Panc1 (cell line): ENCODE measurements around the gene DLG2. TPM values are rescaled to one million over a fixed set of nuclear protein-coding genes. Genes with fewer than 3 reads are reported as not detected.

Source experiments
- ATAC-seq: fragments of 200-7000 bp; cut with Tn5 transposase; 2 replicates; pipeline ENCODE4 v1.9.1; 2020; ENCODE audit warnings: mild to moderate bottlenecking, moderate library complexity
- BruUV-seq: library from RNA; stranded (reverse); fragments of 400-500 nt; replicated peaks from 2 replicates; lab custom pipeline; 2021; lab: Mats Ljungman, UMichigan
- CTCF ChIA-PET: fragments of 300-600 bp; sonication (Branson Sonifier 250); formaldehyde crosslinking; loops from one replicate; lab custom pipeline; 2022; ENCODE audit warnings: antibody characterized with exemption; lab: Charles Lee
- POLR2A ChIA-PET: fragments of 300-600 bp; sonication (Branson Sonifier 250); formaldehyde crosslinking; loops from one replicate; lab custom pipeline; 2022; ENCODE audit warnings: antibody characterized with exemption; lab: Charles Lee
- DNase-seq: peaks from one replicate; pipeline ENCODE4 v3.0.0-alpha.2; 2010; ENCODE audit warnings: low read depth, low spot score
- H3K27ac ChIP-seq: 2 replicates; pipeline ENCODE4 v1.5.1; 2011; ENCODE audit warnings: mild to moderate bottlenecking, low read length, inconsistent platforms
- H3K27me3 ChIP-seq: fragments of 200-500 bp; sonication (Bioruptor generic); 2 replicates; pipeline ENCODE4 v1.6.0; 2014; ENCODE audit warnings: low read length, inconsistent platforms; ENCODE audit not compliant: control insufficient read depth, insufficient read depth
- H3K36me3 ChIP-seq: fragments of 200-500 bp; sonication (Bioruptor generic); 2 replicates; pipeline ENCODE4 v1.5.1; 2014; ENCODE audit warnings: inconsistent platforms, mild to moderate bottlenecking, low read length, moderate library complexity; ENCODE audit not compliant: control insufficient read depth, insufficient read depth
- H3K4me1 ChIP-seq: 2 replicates; pipeline ENCODE4 v1.5.1; 2011; ENCODE audit warnings: inconsistent platforms, mild to moderate bottlenecking, low read length, moderate library complexity; ENCODE audit not compliant: control insufficient read depth, insufficient read depth
- H3K4me3 ChIP-seq, 2 experiments: 2 replicates each; pipeline ENCODE4 v1.5.1; 2011 to 2012; ENCODE audit warnings: low read depth in 2 of 2, low read length in 2 of 2, mild to moderate bottlenecking in 2 of 2, inconsistent platforms in 1 of 2, moderate library complexity in 1 of 2
- H3K9me3 ChIP-seq: fragments of 200-500 bp; sonication (Bioruptor generic); 2 replicates; pipeline ENCODE4 v1.5.1; 2014; ENCODE audit warnings: low read depth, mild to moderate bottlenecking, inconsistent platforms, low read length, moderate library complexity; ENCODE audit not compliant: control insufficient read depth, insufficient read depth
- CTCF ChIP-seq: fragments of 450-650 bp; IDR thresholded peaks from 2 replicates; pipeline ENCODE4 v1.5.1; 2017; ENCODE audit warnings: mild to moderate bottlenecking
- POLR2AphosphoS5 ChIP-seq: IDR thresholded peaks from 2 replicates; pipeline ENCODE4 v1.6.1; 2012; ENCODE audit warnings: mild to moderate bottlenecking, low read depth, low read length, moderate library complexity
- REST ChIP-seq, 2 experiments: IDR thresholded peaks; 2 replicates each; pipeline ENCODE4 v1.6.1; 2011 to 2012; ENCODE audit warnings: low read depth in 2 of 2, control low read depth in 1 of 2, low read length in 1 of 2, mild to moderate bottlenecking in 1 of 2, moderate library complexity in 1 of 2; ENCODE audit not compliant: insufficient read depth in 1 of 2
- SIN3A ChIP-seq: IDR thresholded peaks from 2 replicates; pipeline ENCODE4 v1.6.1; 2012; ENCODE audit warnings: low read depth, mild to moderate bottlenecking, low read length, moderate library complexity, borderline replicate concordance; ENCODE audit not compliant: insufficient read depth
- TCF7L2 ChIP-seq: IDR thresholded peaks from 2 replicates; pipeline ENCODE4 v1.6.1; 2011; ENCODE audit warnings: mild to moderate bottlenecking, low read depth, low read length, inconsistent platforms
- in situ Hi-C: cut with HindIII; loops from 2 replicates; pipeline ENCODE4 v1.10.0; 2016; ENCODE audit warnings: low sequenced_read_pairs, low pct_unique_long_range_greater_than_20kb
- intact Hi-C: fragments of 100-400 bp; cut with micrococcal nuclease; formaldehyde crosslinking; loops from one replicate; pipeline ENCODE4 v1.10.0; 2022; ENCODE audit not compliant: unreplicated experiment
- total RNA-seq: library from RNA; stranded (reverse); gene quantifications from one replicate; pipeline ENCODE4 v1.2.1, GENCODE V29; 2021; ENCODE audit not compliant: unreplicated experiment

DLG2 gene
- total RNA-seq, 1 experiment from 2014 or later, result 4.2 TPM

GRCh38 chr11:83601201-83601913 lies 2025.8 kb downstream of the DLG2 start:
- no peak for DNase-seq
- no peak for ATAC-seq
- Histone ChIP-seq H3K4me3 (no peak overlapping the region), H3K4me1 (no peaks in the 10 kb centered on the region), H3K27me3 (no peaks in the 10 kb centered on the region), H3K27ac (no peak overlapping the region), H3K36me3 (no peaks in the 10 kb centered on the region), H3K9me3 (no peaks in the 10 kb centered on the region)
- intact Hi-C loops (no loop called here), in situ Hi-C loops (no loop called here)
- ChIA-PET POLR2A (no interaction called here), CTCF (no interaction called here)
- TF ChIP-seq REST (IDR thresholded peaks at IDR 0.05; ENCODE audit: insufficient read depth in 1 of 2, low read depth in 2 of 2, low read length in 1 of 2) (no peak), POLR2AphosphoS5 (no peak)
- no TSS peak for BruUV-seq

GRCh38 chr11:83600661-83601060 lies 2026.5 kb downstream of the DLG2 start:
- Histone ChIP-seq H3K9me3 (no peaks in the 10 kb centered on the region), H3K36me3 (no peaks in the 10 kb centered on the region), H3K27ac (no peak overlapping the region), H3K4me3 (no peak overlapping the region), H3K4me1 (no peaks in the 10 kb centered on the region), H3K27me3 (no peaks in the 10 kb centered on the region)
- no TSS peak for BruUV-seq
- ChIA-PET POLR2A (no interaction called here), CTCF (no interaction called here)
- DNase-seq (no peak), ATAC-seq (no peak)
- intact Hi-C loops (no loop called here), in situ Hi-C loops (no loop called here)
- TF ChIP-seq TCF7L2, result no peak
- no peak for TF ChIP-seq SIN3A
- no peak for TF ChIP-seq REST (IDR thresholded peaks at IDR 0.05; ENCODE audit: insufficient read depth in 1 of 2, low read depth in 2 of 2, low read length in 1 of 2)
- no peak for TF ChIP-seq POLR2AphosphoS5
- TF ChIP-seq CTCF, result no peak
